Neural cell (in vitro differentiated cells): ENCODE results near the gene TMEM63B. TPM values are rescaled to one million over a fixed set of nuclear protein-coding genes. Genes with fewer than 3 reads are reported as not detected.

Source experiments
- H2AFZ ChIP-seq: fragments of 200-600, 300-800 bp; sonication (generic), shearing (Covaris generic); 2 replicates; pipeline ENCODE4 v1.6.0; 2014; ENCODE audit warnings: low read depth, mild to moderate bottlenecking, antibody characterized with exemption, low read length, moderate library complexity
- H3F3A ChIP-seq: fragments of 200-600 bp; shearing (Covaris generic); 2 replicates; pipeline ENCODE4 v1.6.1; 2016; ENCODE audit warnings: mild to moderate bottlenecking, moderate library complexity, mixed read lengths, antibody characterized with exemption, low read length; ENCODE audit not compliant: insufficient read depth, poor library complexity, severe bottlenecking
- H3K27ac ChIP-seq: fragments of 200-600, 300-800 bp; sonication (generic), shearing (Covaris generic); 2 replicates; pipeline ENCODE4 v1.5.1; 2014; ENCODE audit warnings: mild to moderate bottlenecking, low read length, moderate library complexity
- H3K27me3 ChIP-seq: fragments of 300-800, 200-600 bp; sonication (generic), shearing (Covaris generic); 2 replicates; pipeline ENCODE4 v1.6.0; 2014; ENCODE audit warnings: mild to moderate bottlenecking, low read depth, low read length, moderate library complexity; ENCODE audit not compliant: insufficient read depth
- H3K36me3 ChIP-seq: fragments of 300-800, 200-600 bp; sonication (generic), shearing (Covaris generic); 2 replicates; pipeline ENCODE4 v1.5.1; 2014; ENCODE audit warnings: mild to moderate bottlenecking, antibody characterized with exemption, low read length, moderate library complexity; ENCODE audit not compliant: insufficient read depth
- H3K4me2 ChIP-seq: fragments of 300-800, 200-600 bp; sonication (generic), shearing (Covaris generic); 2 replicates; pipeline ENCODE4 v1.6.0; 2014; ENCODE audit warnings: mild to moderate bottlenecking, low read length
- H3K4me3 ChIP-seq: fragments of 300-800, 200-600 bp; sonication (generic), shearing (Covaris generic); 2 replicates; pipeline ENCODE4 v1.5.1; 2014; ENCODE audit warnings: mild to moderate bottlenecking, low read length, moderate library complexity
- H3K79me2 ChIP-seq: fragments of 200-600 bp; shearing (Covaris generic); replicated peaks from 2 replicates; pipeline ENCODE4 v1.6.0; 2014; ENCODE audit warnings: mild to moderate bottlenecking, low read length, moderate library complexity; ENCODE audit not compliant: insufficient read depth
- H3K9ac ChIP-seq: fragments of 300-800, 200-600 bp; sonication (generic), shearing (Covaris generic); 2 replicates; pipeline ENCODE4 v1.6.1; 2016; ENCODE audit warnings: mild to moderate bottlenecking, low read length, mixed read lengths
- H3K9me2 ChIP-seq: fragments of 200-600 bp; shearing (Covaris generic); 2 replicates; pipeline ENCODE4 v1.6.1; 2016; ENCODE audit warnings: mild to moderate bottlenecking, low read length, mixed read lengths; ENCODE audit not compliant: insufficient read depth
- H3K9me3 ChIP-seq: fragments of 200-600, 300-800 bp; sonication (generic), shearing (Covaris generic); 2 replicates; pipeline ENCODE4 v1.6.1; 2016; ENCODE audit warnings: mild to moderate bottlenecking, mixed run types, low read length, moderate library complexity, mixed read lengths
- H4K20me1 ChIP-seq: fragments of 200-600 bp; shearing (Covaris generic); 2 replicates; pipeline ENCODE4 v1.6.1; 2016; ENCODE audit warnings: mild to moderate bottlenecking, mixed run types; ENCODE audit not compliant: insufficient read depth
- EP300 ChIP-seq: fragments of 450-650 bp; conservative IDR thresholded peaks from 2 replicates; pipeline ENCODE4 v1.6.1; 2014; ENCODE audit warnings: antibody characterized with exemption, mild to moderate bottlenecking, moderate library complexity; ENCODE audit not compliant: poor library complexity, severe bottlenecking
- EZH2 ChIP-seq: fragments of 200-600, 300-800 bp; shearing (Covaris generic), sonication (generic); IDR thresholded peaks from 2 replicates; pipeline ENCODE4 v1.6.1; 2014; ENCODE audit warnings: antibody characterized with exemption, low read length, borderline replicate concordance, mild to moderate bottlenecking; ENCODE audit not compliant: insufficient read depth, poor library complexity, severe bottlenecking
- MXI1 ChIP-seq: fragments of 450-650 bp; conservative IDR thresholded peaks from 2 replicates; pipeline ENCODE4 v1.6.1; 2014; ENCODE audit warnings: antibody characterized with exemption, mild to moderate bottlenecking; ENCODE audit not compliant: poor library complexity, severe bottlenecking
- POLR2AphosphoS5 ChIP-seq: IDR thresholded peaks from 2 replicates; pipeline ENCODE4 v1.6.1; 2012
- RAD21 ChIP-seq: fragments of 450-650 bp; conservative IDR thresholded peaks from 2 replicates; pipeline ENCODE4 v1.6.1; 2014; ENCODE audit warnings: antibody characterized with exemption, mild to moderate bottlenecking, moderate library complexity
- SMC3 ChIP-seq: fragments of 450-650 bp; conservative IDR thresholded peaks from 2 replicates; pipeline ENCODE4 v1.6.1; 2014; ENCODE audit warnings: antibody characterized with exemption, mild to moderate bottlenecking, moderate library complexity; ENCODE audit not compliant: poor library complexity
- TAF1 ChIP-seq: IDR thresholded peaks from 2 replicates; pipeline ENCODE4 v1.6.1; 2012; ENCODE audit warnings: low read depth
- polyA plus RNA-seq: library from polyadenylated mRNA; depleted of rRNA; stranded (reverse); fragments of >200 nt; gene quantifications from 2 replicates; pipeline ENCODE4 v1.2.3, GENCODE V29; 2014
- TF ChIP-seq, protein P1 (sequence below): IDR thresholded peaks from 2 replicates; pipeline ENCODE4 v1.6.1; 2012; ENCODE audit warnings: borderline replicate concordance
- TF ChIP-seq, protein P2 (sequence below): fragments of 450-650 bp; IDR thresholded peaks from 2 replicates; pipeline ENCODE4 v1.5.1; 2014; ENCODE audit warnings: antibody characterized with exemption, mild to moderate bottlenecking, moderate library complexity; ENCODE audit not compliant: poor library complexity, severe bottlenecking

Gene TMEM63B
- polyA plus RNA-seq, 1 donor from 2014 or later: 49.9 TPM

GRCh38 chr6:44079672-44080071, 47.7 kb upstream of the TMEM63B start:
- H3K4me3 ChIP-seq: no peak overlapping the region
- no peaks in the 10 kb centered on the region for H3K36me3 ChIP-seq
- no peaks in the 10 kb centered on the region for H3K79me2 ChIP-seq
- no peaks in the 10 kb centered on the region for H3K9me3 ChIP-seq
- no peaks in the 10 kb centered on the region for H4K20me1 ChIP-seq
- H2AFZ ChIP-seq: no peak overlapping the region
- TF ChIP-seq, protein P1, sequence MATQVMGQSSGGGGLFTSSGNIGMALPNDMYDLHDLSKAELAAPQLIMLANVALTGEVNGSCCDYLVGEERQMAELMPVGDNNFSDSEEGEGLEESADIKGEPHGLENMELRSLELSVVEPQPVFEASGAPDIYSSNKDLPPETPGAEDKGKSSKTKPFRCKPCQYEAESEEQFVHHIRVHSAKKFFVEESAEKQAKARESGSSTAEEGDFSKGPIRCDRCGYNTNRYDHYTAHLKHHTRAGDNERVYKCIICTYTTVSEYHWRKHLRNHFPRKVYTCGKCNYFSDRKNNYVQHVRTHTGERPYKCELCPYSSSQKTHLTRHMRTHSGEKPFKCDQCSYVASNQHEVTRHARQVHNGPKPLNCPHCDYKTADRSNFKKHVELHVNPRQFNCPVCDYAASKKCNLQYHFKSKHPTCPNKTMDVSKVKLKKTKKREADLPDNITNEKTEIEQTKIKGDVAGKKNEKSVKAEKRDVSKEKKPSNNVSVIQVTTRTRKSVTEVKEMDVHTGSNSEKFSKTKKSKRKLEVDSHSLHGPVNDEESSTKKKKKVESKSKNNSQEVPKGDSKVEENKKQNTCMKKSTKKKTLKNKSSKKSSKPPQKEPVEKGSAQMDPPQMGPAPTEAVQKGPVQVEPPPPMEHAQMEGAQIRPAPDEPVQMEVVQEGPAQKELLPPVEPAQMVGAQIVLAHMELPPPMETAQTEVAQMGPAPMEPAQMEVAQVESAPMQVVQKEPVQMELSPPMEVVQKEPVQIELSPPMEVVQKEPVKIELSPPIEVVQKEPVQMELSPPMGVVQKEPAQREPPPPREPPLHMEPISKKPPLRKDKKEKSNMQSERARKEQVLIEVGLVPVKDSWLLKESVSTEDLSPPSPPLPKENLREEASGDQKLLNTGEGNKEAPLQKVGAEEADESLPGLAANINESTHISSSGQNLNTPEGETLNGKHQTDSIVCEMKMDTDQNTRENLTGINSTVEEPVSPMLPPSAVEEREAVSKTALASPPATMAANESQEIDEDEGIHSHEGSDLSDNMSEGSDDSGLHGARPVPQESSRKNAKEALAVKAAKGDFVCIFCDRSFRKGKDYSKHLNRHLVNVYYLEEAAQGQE: no peak
- no peak for TF ChIP-seq MXI1
- no peak for TF ChIP-seq POLR2AphosphoS5
- no peak for TF ChIP-seq RAD21
- TF ChIP-seq EP300: no peak
- no peak for TF ChIP-seq SMC3
- TF ChIP-seq, protein P2, sequence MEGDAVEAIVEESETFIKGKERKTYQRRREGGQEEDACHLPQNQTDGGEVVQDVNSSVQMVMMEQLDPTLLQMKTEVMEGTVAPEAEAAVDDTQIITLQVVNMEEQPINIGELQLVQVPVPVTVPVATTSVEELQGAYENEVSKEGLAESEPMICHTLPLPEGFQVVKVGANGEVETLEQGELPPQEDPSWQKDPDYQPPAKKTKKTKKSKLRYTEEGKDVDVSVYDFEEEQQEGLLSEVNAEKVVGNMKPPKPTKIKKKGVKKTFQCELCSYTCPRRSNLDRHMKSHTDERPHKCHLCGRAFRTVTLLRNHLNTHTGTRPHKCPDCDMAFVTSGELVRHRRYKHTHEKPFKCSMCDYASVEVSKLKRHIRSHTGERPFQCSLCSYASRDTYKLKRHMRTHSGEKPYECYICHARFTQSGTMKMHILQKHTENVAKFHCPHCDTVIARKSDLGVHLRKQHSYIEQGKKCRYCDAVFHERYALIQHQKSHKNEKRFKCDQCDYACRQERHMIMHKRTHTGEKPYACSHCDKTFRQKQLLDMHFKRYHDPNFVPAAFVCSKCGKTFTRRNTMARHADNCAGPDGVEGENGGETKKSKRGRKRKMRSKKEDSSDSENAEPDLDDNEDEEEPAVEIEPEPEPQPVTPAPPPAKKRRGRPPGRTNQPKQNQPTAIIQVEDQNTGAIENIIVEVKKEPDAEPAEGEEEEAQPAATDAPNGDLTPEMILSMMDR: no peak
- TF ChIP-seq EZH2: no peak
- no peak for TF ChIP-seq TAF1
- no peak overlapping the region for H3K9ac ChIP-seq
- peaks cover 3% of the 10 kb centered on the region for H3K27me3 ChIP-seq
- no peak overlapping the region for H3K27ac ChIP-seq
- no peaks in the 10 kb centered on the region for H3K9me2 ChIP-seq
- H3K4me2 ChIP-seq: no peak overlapping the region
- H3F3A ChIP-seq: no peaks in the 10 kb centered on the region

GRCh38 chr6:44080561-44081521, 46.5 kb upstream of the TMEM63B start:
- no peak for TF ChIP-seq EZH2
- TF ChIP-seq POLR2AphosphoS5: no peak
- no peak for TF ChIP-seq SMC3
- no peak for TF ChIP-seq EP300
- TF ChIP-seq TAF1: no peak
- TF ChIP-seq, protein P1: no peak
- no peak for TF ChIP-seq RAD21
- H3K9ac ChIP-seq: no peak overlapping the region

More at GRCh38 chr6:44080561-44081521, 46.5 kb upstream of the TMEM63B start:
- no peaks in the 10 kb centered on the region for H3K79me2 ChIP-seq
- H3F3A ChIP-seq: no peaks in the 10 kb centered on the region
- no peaks in the 10 kb centered on the region for H3K36me3 ChIP-seq
- H3K4me3 ChIP-seq: no peak overlapping the region
- H3K27ac ChIP-seq: no peak overlapping the region
- H3K9me3 ChIP-seq: no peaks in the 10 kb centered on the region
- no peaks in the 10 kb centered on the region for H3K9me2 ChIP-seq
- H2AFZ ChIP-seq: no peak overlapping the region
- H3K27me3 ChIP-seq: peaks cover 3% of the 10 kb centered on the region
- H3K4me2 ChIP-seq: no peak overlapping the region
- H4K20me1 ChIP-seq: no peaks in the 10 kb centered on the region
